ENCODE results near the gene JPH2.

JPH2 gene

GRCh38 chr20:44071526-44072111 lies 115.4 kb downstream of the JPH2 start:
- Histone ChIP-seq H3K27ac (ENCODE audit: low read depth, low read length) (no peak overlapping the region), H3K4me3 (ENCODE audit: low read depth, low read length) (no peak overlapping the region), H3K27me3 (ENCODE audit: control insufficient read depth, insufficient read depth, low read length) (no peaks in the 10 kb centered on the region), H3K9ac (ENCODE audit: low read length) (no peak overlapping the region), H3K9me3 (ENCODE audit: control insufficient read depth, insufficient read depth, low read depth, low read length) (no peaks in the 10 kb centered on the region), H3K4me1 (ENCODE audit: control insufficient read depth, insufficient read depth, low read length) (peaks cover 21% of the 10 kb centered on the region), H3K36me3 (ENCODE audit: control insufficient read depth, insufficient read depth, low read length) (no peaks in the 10 kb centered on the region)

- no peaks in the 10 kb centered on the region for H3K27me3 ChIP-seq (ENCODE audit: control insufficient read depth, insufficient read depth, low read length)
- no peak overlapping the region for H3K4me3 ChIP-seq (ENCODE audit: low read depth, low read length)
- H3K9ac ChIP-seq (ENCODE audit: low read length), result no peak overlapping the region
- H3K4me1 ChIP-seq (ENCODE audit: control insufficient read depth, insufficient read depth, low read length), result peaks cover 21% of the 10 kb centered on the region
- no peaks in the 10 kb centered on the region for H3K9me3 ChIP-seq (ENCODE audit: control insufficient read depth, insufficient read depth, low read depth, low read length)
- no peaks in the 10 kb centered on the region for H3K36me3 ChIP-seq (ENCODE audit: control insufficient read depth, insufficient read depth, low read length)
- no peak overlapping the region for H3K27ac ChIP-seq (ENCODE audit: low read depth, low read length)
Measured at GRCh38 chr20:44071057-44071456, 115.9 kb downstream of the JPH2 start.

GRCh38 chr20:44070139-44070900 lies 116.7 kb downstream of the JPH2 start:
- Histone ChIP-seq H3K4me3 (ENCODE audit: low read depth, low read length) (no peak overlapping the region), H3K27ac (ENCODE audit: low read depth, low read length) (no peak overlapping the region), H3K9ac (ENCODE audit: low read length) (no peak overlapping the region), H3K27me3 (ENCODE audit: control insufficient read depth, insufficient read depth, low read length) (no peaks in the 10 kb centered on the region), H3K9me3 (ENCODE audit: control insufficient read depth, insufficient read depth, low read depth, low read length) (no peaks in the 10 kb centered on the region), H3K36me3 (ENCODE audit: control insufficient read depth, insufficient read depth, low read length) (no peaks in the 10 kb centered on the region), H3K4me1 (ENCODE audit: control insufficient read depth, insufficient read depth, low read length) (peaks cover 21% of the 10 kb centered on the region)

GRCh38 chr20:44069203-44070011 lies 117.6 kb downstream of the JPH2 start:
- Histone ChIP-seq H3K4me1 (ENCODE audit: control insufficient read depth, insufficient read depth, low read length) (peaks cover 21% of the 10 kb centered on the region), H3K27ac (ENCODE audit: low read depth, low read length) (no peak overlapping the region), H3K9ac (ENCODE audit: low read length) (no peak overlapping the region), H3K9me3 (ENCODE audit: control insufficient read depth, insufficient read depth, low read depth, low read length) (no peaks in the 10 kb centered on the region), H3K4me3 (ENCODE audit: low read depth, low read length) (no peak overlapping the region), H3K36me3 (ENCODE audit: control insufficient read depth, insufficient read depth, low read length) (no peaks in the 10 kb centered on the region), H3K27me3 (ENCODE audit: control insufficient read depth, insufficient read depth, low read length) (no peaks in the 10 kb centered on the region)

- H3K27ac ChIP-seq (ENCODE audit: low read depth, low read length), result no peak overlapping the region
- H3K9ac ChIP-seq (ENCODE audit: low read length), result no peak overlapping the region
- peaks cover 17% of the 10 kb centered on the region for H3K4me1 ChIP-seq (ENCODE audit: control insufficient read depth, insufficient read depth, low read length)
- no peaks in the 10 kb centered on the region for H3K27me3 ChIP-seq (ENCODE audit: control insufficient read depth, insufficient read depth, low read length)
- no peak overlapping the region for H3K4me3 ChIP-seq (ENCODE audit: low read depth, low read length)
- no peaks in the 10 kb centered on the region for H3K9me3 ChIP-seq (ENCODE audit: control insufficient read depth, insufficient read depth, low read depth, low read length)
- H3K36me3 ChIP-seq (ENCODE audit: control insufficient read depth, insufficient read depth, low read length), result no peaks in the 10 kb centered on the region
Measured at GRCh38 chr20:44068316-44069201, 118.4 kb downstream of the JPH2 start.

GRCh38 chr20:44067650-44068081 lies 119.3 kb downstream of the JPH2 start:
- Histone ChIP-seq H3K4me3 (ENCODE audit: low read depth, low read length) (no peak overlapping the region), H3K27me3 (ENCODE audit: control insufficient read depth, insufficient read depth, low read length) (no peaks in the 10 kb centered on the region), H3K9ac (ENCODE audit: low read length) (no peak overlapping the region), H3K9me3 (ENCODE audit: control insufficient read depth, insufficient read depth, low read depth, low read length) (no peaks in the 10 kb centered on the region), H3K36me3 (ENCODE audit: control insufficient read depth, insufficient read depth, low read length) (no peaks in the 10 kb centered on the region), H3K27ac (ENCODE audit: low read depth, low read length) (no peak overlapping the region), H3K4me1 (ENCODE audit: control insufficient read depth, insufficient read depth, low read length) (peaks cover 9% of the 10 kb centered on the region; the same call in 1 of the 2 replicates)

GRCh38 chr20:44066645-44067606 lies 120.1 kb downstream of the JPH2 start:
- Histone ChIP-seq H3K9me3 (ENCODE audit: control insufficient read depth, insufficient read depth, low read depth, low read length) (no peaks in the 10 kb centered on the region), H3K27ac (ENCODE audit: low read depth, low read length) (no peak overlapping the region), H3K9ac (ENCODE audit: low read length) (no peak overlapping the region)

GRCh38 chr20:44065401-44066340 lies 121.3 kb downstream of the JPH2 start:
- H3K9ac ChIP-seq (ENCODE audit: low read length), result no peak overlapping the region
- no peaks in the 10 kb centered on the region for H3K27me3 ChIP-seq (ENCODE audit: control insufficient read depth, insufficient read depth, low read length)
- peaks cover 9% of the 10 kb centered on the region; the same call in 1 of the 2 replicates for H3K4me1 ChIP-seq (ENCODE audit: control insufficient read depth, insufficient read depth, low read length)
- H3K36me3 ChIP-seq (ENCODE audit: control insufficient read depth, insufficient read depth, low read length), result no peaks in the 10 kb centered on the region
- H3K27ac ChIP-seq (ENCODE audit: low read depth, low read length), result no peak overlapping the region
- H3K9me3 ChIP-seq (ENCODE audit: control insufficient read depth, insufficient read depth, low read depth, low read length), result no peaks in the 10 kb centered on the region
- H3K4me3 ChIP-seq (ENCODE audit: low read depth, low read length), result no peak overlapping the region

More at GRCh38 chr20:44066645-44067606, 120.1 kb downstream of the JPH2 start:
- H3K4me1 ChIP-seq (ENCODE audit: control insufficient read depth, insufficient read depth, low read length), result peaks cover 9% of the 10 kb centered on the region; the same call in 1 of the 2 replicates
- no peaks in the 10 kb centered on the region for H3K27me3 ChIP-seq (ENCODE audit: control insufficient read depth, insufficient read depth, low read length)
- no peaks in the 10 kb centered on the region for H3K36me3 ChIP-seq (ENCODE audit: control insufficient read depth, insufficient read depth, low read length)
- H3K4me3 ChIP-seq (ENCODE audit: low read depth, low read length), result no peak overlapping the region

All from HUES6 (cell line).